Stimulated activated CD8-positive, alpha-beta memory T cell treated with anti-CD3 and anti-CD28 coated beads, Interleukin-7, amount 100 ng/mL, for 4 hours (primary cell): ENCODE results near the gene TECPR1.

Experiments
- DNase-seq, 2 donors: peaks; one replicate each; pipeline ENCODE4 v3.0.0-alpha.2; 2020; ENCODE audit warnings: low read depth in 2 of 2

Gene TECPR1

DNA sequence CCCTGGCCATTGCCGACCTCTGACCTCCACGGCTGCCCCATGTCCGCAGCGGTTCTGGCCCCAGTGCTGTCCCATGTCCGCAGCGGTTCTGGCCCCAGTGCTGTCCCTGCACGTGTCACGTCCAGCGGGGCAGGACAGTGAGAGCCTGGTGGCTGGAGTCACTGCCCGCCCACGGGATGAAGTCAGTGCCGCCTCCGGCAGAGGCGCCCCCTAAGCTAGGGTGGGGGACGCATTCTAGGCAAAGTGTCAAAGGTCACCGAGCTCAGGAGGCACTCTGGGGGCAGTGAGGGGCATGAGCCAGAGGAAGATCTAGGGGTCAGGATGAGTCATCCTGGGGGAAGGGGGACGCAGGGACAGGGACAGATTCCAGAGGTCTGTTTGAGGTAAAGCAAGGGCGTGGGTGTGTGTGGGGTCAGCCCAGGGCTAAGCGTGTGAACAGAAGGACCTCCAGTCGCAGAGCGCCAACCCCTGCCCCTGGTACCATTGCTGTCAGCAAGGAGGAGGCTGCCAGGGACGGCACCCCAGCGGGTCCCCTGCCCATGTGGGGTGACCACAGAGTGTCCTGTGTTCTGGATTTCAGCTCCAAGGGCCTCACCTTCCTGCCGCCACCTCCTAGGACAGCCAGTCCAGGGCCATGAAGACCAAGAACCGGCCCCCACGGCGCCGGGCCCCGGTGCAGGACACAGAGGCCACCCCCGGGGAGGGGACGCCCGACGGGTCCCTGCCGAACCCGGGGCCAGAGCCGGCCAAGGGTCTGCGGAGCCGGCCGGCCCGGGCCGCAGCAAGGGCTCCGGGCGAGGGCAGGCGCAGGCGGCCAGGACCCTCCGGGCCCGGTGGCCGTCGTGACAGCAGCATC lies 40.1 kb downstream of the TECPR1 start:
- DNase-seq = no peak

DNA sequence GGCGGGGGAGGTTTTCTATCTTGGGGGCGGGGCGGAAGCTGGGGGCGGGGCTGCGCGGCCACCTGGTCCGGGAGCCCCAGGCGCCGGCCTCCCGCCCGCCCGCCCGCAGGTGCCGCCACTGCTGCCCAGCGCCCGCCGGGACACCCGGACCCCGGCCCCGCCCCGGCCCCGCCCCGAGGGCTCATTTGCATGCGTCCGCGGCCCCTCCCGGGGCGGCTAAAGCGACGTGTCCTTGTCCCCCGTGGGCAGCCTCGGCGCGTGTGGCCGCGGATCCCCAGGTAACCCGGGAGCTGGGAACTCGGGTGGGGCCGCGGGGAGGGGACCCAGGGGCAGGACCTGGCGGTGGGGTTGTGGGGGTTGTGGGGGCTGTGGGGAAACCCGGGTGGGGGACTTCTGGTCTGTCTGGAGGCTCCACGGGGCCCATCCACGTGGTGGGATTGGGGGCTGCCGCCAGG lies 40.8 kb downstream of the TECPR1 start, which contains the start of gene BHLHA15:
Gene BHLHA15, plus strand, starts transcription at position 219 of the 455 bp plus-strand sequence. CDS start 871 bp downstream, outside the sequence.
- peak in 1 of 2 donors; percentile 24 for DNase-seq

GRCh38 chr7:98210513-98211220 lies 41.4 kb downstream of the TECPR1 start:
- no peak for DNase-seq

DNA sequence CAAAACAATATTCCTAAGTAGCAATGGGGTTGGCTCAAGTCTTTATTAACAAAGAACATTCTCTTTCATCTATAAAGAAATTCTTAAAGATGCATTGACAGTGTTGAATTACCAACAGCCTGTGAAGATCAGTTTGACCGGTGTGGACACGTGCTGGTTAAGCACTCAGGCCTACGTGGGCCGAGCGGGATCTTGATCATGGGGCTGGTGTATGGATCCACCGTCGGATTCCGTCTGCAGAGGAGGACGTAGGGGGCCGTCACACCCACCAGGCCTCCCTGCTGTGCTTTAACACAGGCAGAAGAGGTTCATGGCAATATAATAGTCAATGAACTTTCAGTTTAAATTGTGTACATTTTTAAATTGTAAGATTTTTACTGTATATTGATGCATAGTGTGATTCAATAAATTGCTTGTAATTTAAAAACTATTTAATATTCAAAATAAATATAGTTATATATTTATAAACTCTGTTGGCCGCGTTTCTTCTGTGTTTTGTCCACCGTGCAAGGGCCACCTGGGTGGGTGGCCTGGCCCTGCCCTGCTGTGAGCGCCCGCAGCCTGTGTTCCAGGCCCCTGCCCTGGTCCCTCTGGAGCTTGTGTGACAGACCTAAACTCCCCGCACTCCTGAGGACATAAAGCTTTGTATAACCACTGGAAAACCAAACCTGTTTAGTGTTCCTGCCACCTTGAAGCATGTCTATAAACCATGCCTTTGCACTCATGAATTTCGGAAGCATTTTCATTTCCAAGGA lies 42.7 kb downstream of the TECPR1 start:
- no peak for DNase-seq

GRCh38 chr7:98206451-98207330 lies 45.3 kb downstream of the TECPR1 start:
- no peak for DNase-seq

DNA sequence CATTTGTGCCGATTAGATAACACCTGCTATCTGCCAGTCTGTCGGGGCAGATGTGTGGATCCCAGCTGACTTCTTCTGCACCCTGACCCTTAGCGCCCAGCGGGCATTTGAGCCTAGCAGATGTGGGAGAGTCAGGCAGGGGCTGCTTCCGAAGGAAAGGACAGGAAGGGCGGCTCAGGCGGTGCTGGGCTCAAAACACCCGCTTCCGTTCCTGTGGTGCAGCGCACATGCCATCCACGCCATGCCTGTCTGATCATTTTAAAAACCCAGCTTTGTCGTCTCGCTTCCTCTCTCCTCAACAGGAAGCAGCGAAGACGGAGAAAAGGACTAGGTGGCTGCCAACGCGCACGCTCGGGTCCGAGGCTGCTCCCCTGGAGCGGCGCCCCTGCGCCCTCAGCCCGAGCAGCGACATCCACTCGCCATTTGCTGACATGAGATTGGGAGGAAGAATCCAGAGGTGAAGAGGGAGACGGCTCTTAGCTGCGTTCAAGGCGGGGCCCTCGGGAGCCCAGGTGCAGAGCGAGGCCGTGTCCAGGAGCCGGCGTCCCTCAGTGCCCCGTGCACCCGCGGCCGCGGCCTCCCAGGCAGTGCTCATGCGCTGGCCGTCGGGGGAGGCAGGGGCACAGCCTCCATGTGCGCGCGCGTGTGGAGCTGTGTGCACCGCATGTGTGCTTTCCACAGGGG lies 46.7 kb downstream of the TECPR1 start:
- no peak for DNase-seq

DNA sequence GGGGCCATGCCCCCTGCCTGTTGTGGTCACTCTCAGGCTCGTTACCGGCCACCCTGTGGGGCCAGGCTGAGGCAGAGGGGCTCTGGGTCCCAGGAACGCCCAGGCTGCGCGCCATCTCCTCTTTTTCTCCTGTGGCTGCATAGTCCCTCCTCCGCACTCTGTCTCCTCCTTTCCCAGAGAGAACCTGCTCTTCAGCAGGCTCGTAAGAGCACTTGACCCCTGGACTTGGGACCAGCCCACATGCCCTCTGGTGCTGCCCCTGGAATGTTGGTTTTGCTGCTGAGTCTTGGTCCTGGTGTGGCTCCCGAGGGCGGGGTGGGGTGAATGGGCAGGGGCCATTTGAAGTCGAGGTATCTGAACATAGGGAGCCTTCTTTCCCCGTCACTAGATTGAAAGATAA lies 47.4 kb downstream of the TECPR1 start:
- DNase-seq = no peak

- no peak for DNase-seq
These were observed 47.9 kb downstream of the TECPR1 start for GRCh38 chr7:98203964-98204605.

GRCh38 chr7:98203261-98203963 lies 48.6 kb downstream of the TECPR1 start:
- DNase-seq = no peak

- peak; percentile 51 to 60 for DNase-seq
These were observed 49.5 kb downstream of the TECPR1 start for GRCh38 chr7:98202367-98203195.

- no peak for DNase-seq
These were observed 51.7 kb downstream of the TECPR1 start for GRCh38 chr7:98200364-98200763.

- DNase-seq = no peak
These were observed 52.9 kb downstream of the TECPR1 start for GRCh38 chr7:98199131-98199530.

DNA sequence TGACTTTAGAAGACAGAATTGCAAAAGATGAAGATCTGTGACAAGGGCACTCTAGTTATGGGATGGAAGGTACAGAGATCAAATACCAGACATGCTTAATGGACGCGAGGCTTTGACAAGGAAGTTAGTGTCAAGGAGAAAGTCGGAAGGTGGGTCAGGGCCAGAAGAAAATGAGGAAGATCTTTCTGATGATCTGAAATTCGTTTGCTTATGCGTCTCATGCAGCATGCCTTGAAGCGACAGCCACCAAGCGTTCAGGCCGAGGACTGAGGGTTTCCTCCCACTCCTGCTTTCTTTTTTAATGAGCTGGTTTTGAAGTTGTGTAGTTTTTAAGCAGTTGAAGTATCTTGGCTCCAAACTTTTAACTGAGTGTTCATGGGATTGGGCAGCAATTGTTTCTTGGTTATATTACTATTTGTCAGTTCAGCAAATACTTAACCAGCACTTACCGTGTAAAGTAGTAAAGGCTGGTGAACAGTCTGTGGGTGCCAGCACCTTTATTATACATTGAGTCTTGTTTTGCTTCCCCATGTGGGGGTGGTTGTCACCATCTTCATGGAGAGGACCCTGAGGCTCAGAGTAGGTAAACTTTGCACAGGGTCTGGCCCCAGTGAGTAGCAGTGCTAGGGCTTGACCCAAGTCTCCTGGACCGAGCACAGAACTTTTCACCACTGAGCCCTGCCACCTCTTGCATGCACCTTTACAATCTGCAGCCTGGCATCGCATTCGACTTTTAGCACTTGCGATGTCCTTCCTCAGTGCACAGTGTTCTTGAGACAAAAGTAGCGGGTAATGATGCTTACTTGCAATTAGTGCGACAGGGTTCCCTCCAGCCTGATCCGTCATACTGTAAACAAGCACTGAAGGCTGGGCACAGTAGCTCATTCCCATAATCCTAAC lies 55.1 kb downstream of the TECPR1 start:
- DNase-seq = no peak

GRCh38 chr7:98194672-98195457 lies 57.2 kb downstream of the TECPR1 start:
- no peak for DNase-seq

GRCh38 chr7:98194186-98194585 lies 57.8 kb downstream of the TECPR1 start:
- no peak for DNase-seq

GRCh38 chr7:98193474-98194180 lies 58.4 kb downstream of the TECPR1 start:
- DNase-seq = no peak
